Astrocyte (in vitro differentiated cells and primary cell): ENCODE data around the gene OVCA2. TPM values are rescaled to one million over a fixed set of nuclear protein-coding genes. Genes with fewer than 3 reads are reported as not detected.
A peak's percentile ranks its signal among the peaks of the same experiment; 100 is the strongest.

Source experiments
- DNase-seq: peaks from one replicate; pipeline ENCODE4 v3.0.0-alpha.2; 2010; ENCODE audit warnings: low read depth
- FAIRE-seq: peaks from 2 replicates; lab custom pipeline; 2011; peaks lifted over from hg19 to GRCh38; lab: Jason Lieb, UNC
- H2AFZ ChIP-seq: 2 replicates; pipeline ENCODE4 v1.6.0; 2012; ENCODE audit warnings: low read depth, low read length, inconsistent platforms
- H3K27ac ChIP-seq: 2 replicates; pipeline ENCODE4 v1.5.1; 2011; ENCODE audit warnings: low read depth, low read length, inconsistent platforms
- H3K27me3 ChIP-seq: 2 replicates; pipeline ENCODE4 v1.6.0; 2011; ENCODE audit warnings: low read length, inconsistent platforms; ENCODE audit not compliant: insufficient read depth
- H3K36me3 ChIP-seq: 2 replicates; pipeline ENCODE4 v1.5.1; 2011; ENCODE audit warnings: low read length, inconsistent platforms; ENCODE audit not compliant: insufficient read depth
- H3K4me1 ChIP-seq: 2 replicates; pipeline ENCODE4 v1.5.1; 2011; ENCODE audit warnings: low read length, inconsistent platforms; ENCODE audit not compliant: insufficient read depth
- H3K4me2 ChIP-seq: 2 replicates; pipeline ENCODE4 v1.6.0; 2012; ENCODE audit warnings: low read length, inconsistent platforms
- H3K4me3 ChIP-seq: 2 replicates; pipeline ENCODE4 v1.5.1; 2011; ENCODE audit warnings: low read depth, mild to moderate bottlenecking, low read length, inconsistent platforms; ENCODE audit not compliant: insufficient read depth
- H3K79me2 ChIP-seq: 2 replicates; pipeline ENCODE4 v1.6.0; 2012; ENCODE audit warnings: mild to moderate bottlenecking, low read length, inconsistent platforms; ENCODE audit not compliant: insufficient read depth
- H3K9ac ChIP-seq: 2 replicates; pipeline ENCODE4 v1.6.0; 2012; ENCODE audit warnings: mild to moderate bottlenecking, low read length, inconsistent platforms
- H3K9me3 ChIP-seq: 2 replicates; pipeline ENCODE4 v1.5.1; 2012; ENCODE audit warnings: low read depth, mild to moderate bottlenecking, low read length, inconsistent platforms; ENCODE audit not compliant: insufficient read depth
- H4K20me1 ChIP-seq: 2 replicates; pipeline ENCODE4 v1.6.0; 2012; ENCODE audit warnings: low read length, inconsistent platforms; ENCODE audit not compliant: insufficient read depth
- H3K27ac Mint-ChIP-seq: one replicate; pipeline ENCODE4 v1.8.0; 2021; ENCODE audit warnings: mild to moderate bottlenecking, mixed read lengths; ENCODE audit not compliant: unreplicated experiment
- H3K27me3 Mint-ChIP-seq: one replicate; pipeline ENCODE4 v1.8.0; 2021; ENCODE audit warnings: low read depth, mixed read lengths; ENCODE audit not compliant: unreplicated experiment
- H3K36me3 Mint-ChIP-seq: one replicate; pipeline ENCODE4 v1.8.0; 2021; ENCODE audit warnings: low read depth, mixed read lengths; ENCODE audit not compliant: unreplicated experiment
- H3K4me1 Mint-ChIP-seq: one replicate; pipeline ENCODE4 v1.8.0; 2021; ENCODE audit warnings: low read depth, mixed read lengths; ENCODE audit not compliant: unreplicated experiment
- H3K4me3 Mint-ChIP-seq: one replicate; pipeline ENCODE4 v1.8.0; 2021; ENCODE audit warnings: mild to moderate bottlenecking, moderate library complexity, mixed read lengths; ENCODE audit not compliant: unreplicated experiment
- H3K9me3 Mint-ChIP-seq: one replicate; pipeline ENCODE4 v1.8.0; 2021; ENCODE audit warnings: mild to moderate bottlenecking, mixed read lengths; ENCODE audit not compliant: unreplicated experiment
- EZH2 ChIP-seq: IDR thresholded peaks from 2 replicates; pipeline ENCODE4 v1.6.1; 2012; ENCODE audit warnings: mild to moderate bottlenecking, low read length, inconsistent platforms; ENCODE audit not compliant: insufficient read depth
- total RNA-seq: library from RNA; stranded (reverse); gene quantifications from 2 replicates; pipeline ENCODE4 v1.2.1, GENCODE V29; 2021
- TF ChIP-seq, protein P1 (sequence below): IDR thresholded peaks from 2 replicates; pipeline ENCODE4 v1.5.1; 2011; ENCODE audit warnings: low read depth, mild to moderate bottlenecking, inconsistent platforms, low read length, moderate library complexity; ENCODE audit not compliant: insufficient read depth

Gene OVCA2
- total RNA-seq, 1 donor from 2014 or later: 36.8 TPM

DNA sequence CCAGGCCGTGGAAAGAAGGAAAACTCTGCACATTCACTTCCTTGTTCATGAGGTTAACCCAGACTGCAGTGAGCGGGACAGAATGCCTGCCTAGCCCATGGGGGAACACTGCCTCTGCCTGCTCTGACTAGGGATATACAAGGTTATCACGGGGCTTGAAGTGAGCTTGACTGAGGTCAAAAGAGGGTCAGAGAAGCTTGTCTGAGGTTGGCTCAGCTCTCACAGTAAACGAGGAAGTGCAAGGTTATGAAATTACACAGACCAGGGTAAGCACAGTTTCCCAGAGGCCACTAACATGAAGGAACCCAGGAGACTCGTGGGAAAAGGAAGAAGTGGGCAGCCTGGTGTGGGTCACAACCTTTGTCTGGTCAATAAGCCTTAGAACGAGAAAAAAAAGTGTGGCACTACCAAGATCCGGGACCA lies 41.8 kb downstream of the OVCA2 start:
- Histone ChIP-seq H3K79me2 (no peaks in the 10 kb centered on the region), H3K4me1 (peaks cover 56% of the 10 kb centered on the region), H3K4me3 (no peak overlapping the region), H4K20me1 (no peaks in the 10 kb centered on the region), H3K9ac (no peak overlapping the region), H3K9me3 (no peaks in the 10 kb centered on the region), H3K27ac (peak overlapping the region; percentile 57), H3K27me3 (no peaks in the 10 kb centered on the region), H2AFZ (no peak overlapping the region), H3K36me3 (peaks cover 6% of the 10 kb centered on the region), H3K4me2 (no peak overlapping the region)
- Mint-ChIP-seq H3K4me1 (peaks cover 58% of the 10 kb centered on the region), H3K27me3 (no peaks in the 10 kb centered on the region), H3K36me3 (peaks cover 25% of the 10 kb centered on the region), H3K4me3 (peak overlapping the region; percentile 29), H3K27ac (no peak overlapping the region), H3K9me3 (peaks cover 4% of the 10 kb centered on the region)
- DNase-seq: no peak
- FAIRE-seq: no peak
- TF ChIP-seq EZH2: no peak
- TF ChIP-seq, protein P1, sequence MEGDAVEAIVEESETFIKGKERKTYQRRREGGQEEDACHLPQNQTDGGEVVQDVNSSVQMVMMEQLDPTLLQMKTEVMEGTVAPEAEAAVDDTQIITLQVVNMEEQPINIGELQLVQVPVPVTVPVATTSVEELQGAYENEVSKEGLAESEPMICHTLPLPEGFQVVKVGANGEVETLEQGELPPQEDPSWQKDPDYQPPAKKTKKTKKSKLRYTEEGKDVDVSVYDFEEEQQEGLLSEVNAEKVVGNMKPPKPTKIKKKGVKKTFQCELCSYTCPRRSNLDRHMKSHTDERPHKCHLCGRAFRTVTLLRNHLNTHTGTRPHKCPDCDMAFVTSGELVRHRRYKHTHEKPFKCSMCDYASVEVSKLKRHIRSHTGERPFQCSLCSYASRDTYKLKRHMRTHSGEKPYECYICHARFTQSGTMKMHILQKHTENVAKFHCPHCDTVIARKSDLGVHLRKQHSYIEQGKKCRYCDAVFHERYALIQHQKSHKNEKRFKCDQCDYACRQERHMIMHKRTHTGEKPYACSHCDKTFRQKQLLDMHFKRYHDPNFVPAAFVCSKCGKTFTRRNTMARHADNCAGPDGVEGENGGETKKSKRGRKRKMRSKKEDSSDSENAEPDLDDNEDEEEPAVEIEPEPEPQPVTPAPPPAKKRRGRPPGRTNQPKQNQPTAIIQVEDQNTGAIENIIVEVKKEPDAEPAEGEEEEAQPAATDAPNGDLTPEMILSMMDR: no peak

DNA sequence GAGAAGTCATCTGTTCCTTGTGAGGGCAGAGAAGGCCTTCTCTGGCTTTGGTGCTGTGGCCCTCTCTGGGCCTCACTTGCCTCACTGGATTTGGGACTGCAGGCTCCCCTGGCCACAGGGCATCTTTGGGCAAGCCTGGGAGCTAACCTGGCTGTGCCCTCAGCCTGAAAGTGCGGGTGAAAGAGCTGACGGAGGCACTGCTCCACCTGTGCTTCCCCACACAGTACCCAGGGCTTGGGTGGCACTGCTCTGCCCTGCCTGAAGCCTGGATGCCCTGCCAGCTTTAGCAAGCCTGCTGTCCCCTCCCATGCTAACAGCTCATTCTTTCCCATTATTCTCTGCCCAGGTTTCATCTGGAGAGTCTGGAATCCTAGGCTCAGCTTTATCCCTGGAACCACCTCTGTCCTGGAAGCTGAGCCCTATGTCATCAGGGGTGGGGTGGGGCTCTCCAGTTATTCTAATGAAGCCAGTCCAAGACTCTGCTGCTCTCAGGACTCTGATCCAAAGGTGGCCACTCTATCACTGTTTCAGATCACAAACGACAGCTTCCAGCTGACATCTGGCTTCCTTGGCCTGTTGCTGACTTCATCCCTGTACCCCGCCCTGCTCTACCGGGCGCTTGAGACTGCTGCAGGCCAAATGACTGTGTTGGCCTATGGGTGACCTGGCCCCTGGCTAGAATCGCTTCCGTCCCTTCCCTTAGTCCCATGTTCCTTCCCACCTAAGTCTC lies 42.4 kb downstream of the OVCA2 start:
- Histone ChIP-seq H3K4me3 (no peak overlapping the region), H2AFZ (no peak overlapping the region), H3K79me2 (no peaks in the 10 kb centered on the region), H3K36me3 (peaks cover 6% of the 10 kb centered on the region), H3K9ac (peak overlapping the region; percentile 46), H4K20me1 (no peaks in the 10 kb centered on the region), H3K4me1 (peaks cover 62% of the 10 kb centered on the region), H3K9me3 (no peaks in the 10 kb centered on the region), H3K4me2 (peak overlapping the region; percentile 46), H3K27me3 (no peaks in the 10 kb centered on the region), H3K27ac (peak overlapping the region; percentile 57)
- Mint-ChIP-seq H3K36me3 (peaks cover 21% of the 10 kb centered on the region), H3K4me1 (peaks cover 63% of the 10 kb centered on the region), H3K27ac (no peak overlapping the region), H3K27me3 (no peaks in the 10 kb centered on the region), H3K9me3 (peaks cover 4% of the 10 kb centered on the region), H3K4me3 (no peak overlapping the region)
- no peak for FAIRE-seq
- peak; percentile 57 for DNase-seq
- TF ChIP-seq EZH2: no peak
- TF ChIP-seq, protein P1: no peak
